ENCODE results near the gene CLMN. TPM values are rescaled to one million over a fixed set of nuclear protein-coding genes. Genes with fewer than 3 reads are reported as not detected.
A peak's percentile ranks its signal among the peaks of the same experiment; 100 is the strongest.

CLMN gene
- total and polyA plus RNA-seq, 9 of the 15 experiments (the other 6 are each of a cell fraction or from before 2014, with no cell fraction given) = 0.01 to 0.18 (median 0.07) TPM; not detected in 4

Small RNAs within 50 kb of the gene (microRNA-seq; reads per million reads assigned to microRNA genes)
- 1.7 reads per million, percentile 23 among the genes with 10 or more reads in this experiment for gene MIR3173 (ENCODE audit: borderline microRNAs expressed)

Small RNAs within 50 kb of the gene (small RNA-seq; reads per million reads assigned to genes)
- gene MIR3173 = 0.15 reads per million

Other genes with a start within 250 kb of the CLMN start
- gene DICER1, start 162.4 kb downstream of the CLMN start, total RNA-seq (2014; rRNA removed) = 12.2 and 17.8 TPM in 2 replicates
- gene DICER1, start 162.4 kb downstream of the CLMN start, total RNA-seq (2014; rRNA removed; fragmentation: Illumina TruSeq; extraction: Trizol) = 16.1 and 17.5 TPM in 2 replicates
- 17.7 and 19.2 TPM in 2 replicates for gene DICER1, start 162.4 kb downstream of the CLMN start, total RNA-seq (2015; rRNA removed; fragmentation: Illumina TruSeq; extraction: Trizol)
- gene DICER1, start 162.4 kb downstream of the CLMN start, total RNA-seq (2021) = 16.2 and 17.5 TPM in 2 replicates
- gene DICER1, start 162.4 kb downstream of the CLMN start, polyA plus RNA-seq (2011; rRNA removed) = 16.7 and 23.2 TPM in 2 replicates
- 12.4 and 13.6 TPM in 2 replicates for gene DICER1, start 162.4 kb downstream of the CLMN start, polyA plus RNA-seq (2014; fragmentation: Illumina TruSeq; extraction: Trizol)
- gene DICER1, start 162.4 kb downstream of the CLMN start, polyA plus RNA-seq (2014; fragmentation: Nextera tagmentation; extraction: Ambion mirVana) = 1 to 10 TPM; 2.5 to 2.6 TPM
- 7.0 and 7.1 TPM in 2 replicates for gene DICER1, start 162.4 kb downstream of the CLMN start, polyA plus RNA-seq (2014; rRNA removed)
- gene SYNE3, start 196.7 kb upstream of the CLMN start, total RNA-seq (2014; rRNA removed) = 0.94 and 2.7 TPM in 2 replicates
- gene SYNE3, start 196.7 kb upstream of the CLMN start, total RNA-seq (2014; rRNA removed; fragmentation: Illumina TruSeq; extraction: Trizol) = 0.55 and 0.67 TPM in 2 replicates
- gene SYNE3, start 196.7 kb upstream of the CLMN start, total RNA-seq (2015; rRNA removed; fragmentation: Illumina TruSeq; extraction: Trizol) = 0.47 and 0.79 TPM in 2 replicates
- 2.2 and 3.1 TPM in 2 replicates for gene SYNE3, start 196.7 kb upstream of the CLMN start, total RNA-seq (2021)
- 0.15 and 0.95 TPM in 2 replicates for gene SYNE3, start 196.7 kb upstream of the CLMN start, polyA plus RNA-seq (2011; rRNA removed)
- 0.61 and 0.71 TPM in 2 replicates for gene SYNE3, start 196.7 kb upstream of the CLMN start, polyA plus RNA-seq (2014; fragmentation: Illumina TruSeq; extraction: Trizol)
- under 1 TPM; 0.04 to 0.08 TPM for gene SYNE3, start 196.7 kb upstream of the CLMN start, polyA plus RNA-seq (2014; fragmentation: Nextera tagmentation; extraction: Ambion mirVana)
- 1.7 and 1.8 TPM in 2 replicates for gene SYNE3, start 196.7 kb upstream of the CLMN start, polyA plus RNA-seq (2014; rRNA removed)
- gene GLRX5, start 215.1 kb upstream of the CLMN start, total RNA-seq (2014; rRNA removed) = 78.4 and 97.8 TPM in 2 replicates
- 85.5 and 97.4 TPM in 2 replicates for gene GLRX5, start 215.1 kb upstream of the CLMN start, total RNA-seq (2014; rRNA removed; fragmentation: Illumina TruSeq; extraction: Trizol)
- gene GLRX5, start 215.1 kb upstream of the CLMN start, total RNA-seq (2015; rRNA removed; fragmentation: Illumina TruSeq; extraction: Trizol) = 56.4 and 57.9 TPM in 2 replicates
- gene GLRX5, start 215.1 kb upstream of the CLMN start, total RNA-seq (2021) = 66.8 and 68.0 TPM in 2 replicates
- gene GLRX5, start 215.1 kb upstream of the CLMN start, polyA plus RNA-seq (2011; rRNA removed) = 63.8 and 85.2 TPM in 2 replicates
- gene GLRX5, start 215.1 kb upstream of the CLMN start, polyA plus RNA-seq (2014; fragmentation: Illumina TruSeq; extraction: Trizol) = 92.8 and 96.8 TPM in 2 replicates
- 10 to 100 TPM; 16.7 to 20.0 TPM for gene GLRX5, start 215.1 kb upstream of the CLMN start, polyA plus RNA-seq (2014; fragmentation: Nextera tagmentation; extraction: Ambion mirVana)
- gene GLRX5, start 215.1 kb upstream of the CLMN start, polyA plus RNA-seq (2014; rRNA removed) = 66.4 and 73.9 TPM in 2 replicates

All from K562 (cell line).